SK-N-SH (cell line): Measurements from ENCODE around the gene CCL16. TPM values are rescaled to one million over a fixed set of nuclear protein-coding genes. Genes with fewer than 3 reads are reported as not detected.

Source experiments
- CTCF ChIA-PET: fragments of 300-600, 350-600 bp; formaldehyde crosslinking; extraction: SDS; loops from one replicate; lab custom pipeline; 2021; lab: Yijun Ruan, JAX
- POLR2A ChIA-PET: fragments of 350-600 bp; sonication (Branson Sonifier 250); formaldehyde crosslinking; extraction: SDS; loops from one replicate; lab custom pipeline; 2020; ENCODE audit warnings: antibody characterized with exemption, inconsistent platforms; lab: Yijun Ruan, JAX
- DNase-seq: peaks from one replicate; pipeline ENCODE4 v3.0.0; 2012
- H2AFZ ChIP-seq: fragments of 200-600 bp; sonication (generic); 2 replicates; pipeline ENCODE4 v1.8.1; 2016; ENCODE audit warnings: antibody characterized with exemption, mild to moderate bottlenecking, low read depth
- H3F3A ChIP-seq: fragments of 200-600 bp; sonication (generic); replicated peaks from 2 replicates; pipeline ENCODE3; 2016; ENCODE audit warnings: antibody characterized with exemption, mild to moderate bottlenecking; ENCODE audit not compliant: insufficient read depth
- H3K27ac ChIP-seq, 2 experiments: fragments of 200-500 bp in 1 of 2; fragments of 200-600 bp in 1 of 2; sonication (Bioruptor generic) in 1 of 2; sonication (generic), shearing (Covaris generic) in 1 of 2; 2 replicates each; pipeline versions ENCODE4 v1.5.1 to v1.6.1; 2014 to 2016; ENCODE audit warnings: low read depth in 2 of 2, inconsistent platforms in 1 of 2, low read length in 1 of 2, mild to moderate bottlenecking in 1 of 2, mixed read lengths in 1 of 2
- H3K27me3 ChIP-seq: fragments of 200-600 bp; sonication (generic), shearing (Covaris generic); 2 replicates; pipeline ENCODE4 v1.6.1; 2016; ENCODE audit warnings: mixed run types; ENCODE audit not compliant: insufficient read depth
- H3K36me3 ChIP-seq, 2 experiments: fragments of 200-500 bp in 1 of 2; fragments of 200-600 bp in 1 of 2; sonication (Bioruptor generic) in 1 of 2; sonication (generic) in 1 of 2; replicated peaks in 1 of 2; 2 replicates each; pipeline versions ENCODE3 to v1.5.1; 2014 to 2016; ENCODE audit warnings: low read length in 1 of 2, mild to moderate bottlenecking in 1 of 2; ENCODE audit not compliant: insufficient read depth in 2 of 2, control insufficient read depth in 1 of 2
- H3K4me1 ChIP-seq, 2 experiments: fragments of 200-500 bp in 1 of 2; fragments of 200-600 bp in 1 of 2; sonication (Bioruptor generic) in 1 of 2; sonication (generic), shearing (Covaris generic) in 1 of 2; 2 replicates each; pipeline versions ENCODE4 v1.5.1 to v1.6.1; 2014 to 2016; ENCODE audit warnings: low read depth in 1 of 2, low read length in 1 of 2, mixed run types in 1 of 2; ENCODE audit not compliant: insufficient read depth in 2 of 2, control insufficient read depth in 1 of 2
- H3K4me2 ChIP-seq: fragments of 200-600 bp; sonication (generic), shearing (Covaris generic); 2 replicates; pipeline ENCODE4 v1.6.1; 2017; ENCODE audit warnings: mixed run types
- H3K4me3 ChIP-seq, 2 experiments: fragments of 200-500 bp in 1 of 2; fragments of 200-600 bp in 1 of 2; sonication (Bioruptor generic) in 1 of 2; sonication (generic), shearing (Covaris generic) in 1 of 2; 2 replicates each; pipeline versions ENCODE4 v1.5.1 to v1.8.1; 2014 to 2016; ENCODE audit warnings: low read depth in 2 of 2, inconsistent platforms in 1 of 2, low read length in 1 of 2, mild to moderate bottlenecking in 1 of 2, mixed read lengths in 1 of 2, moderate library complexity in 1 of 2
- H3K79me2 ChIP-seq: fragments of 200-600 bp; sonication (generic); 2 replicates; pipeline ENCODE4 v1.8.1; 2017; ENCODE audit warnings: mild to moderate bottlenecking; ENCODE audit not compliant: insufficient read depth
- H3K9ac ChIP-seq: fragments of 200-600 bp; sonication (generic); 2 replicates; pipeline ENCODE4 v1.6.1; 2017; ENCODE audit warnings: mixed run types
- H3K9me2 ChIP-seq: fragments of 200-600 bp; sonication (generic); 2 replicates; pipeline ENCODE4 v1.6.1; 2017; ENCODE audit warnings: mixed run types
- H3K9me3 ChIP-seq: fragments of 200-600 bp; sonication (generic); 2 replicates; pipeline ENCODE4 v1.6.1; 2017; ENCODE audit warnings: mixed run types, mild to moderate bottlenecking, moderate library complexity
- H4K20me1 ChIP-seq: fragments of 200-600 bp; sonication (generic); 2 replicates; pipeline ENCODE4 v1.6.1; 2017; ENCODE audit warnings: mild to moderate bottlenecking, mixed run types; ENCODE audit not compliant: insufficient read depth
- CTCF ChIP-seq: fragments of 200-600 bp; sonication (generic); IDR thresholded peaks from 2 replicates; pipeline ENCODE4 v1.6.1; 2017; ENCODE audit warnings: antibody characterized with exemption, mild to moderate bottlenecking, moderate library complexity
- ELF1 ChIP-seq: IDR thresholded peaks from 2 replicates; pipeline ENCODE4 v1.4.0; 2012
- EP300 ChIP-seq, 2 experiments: IDR thresholded peaks; 2 replicates each; pipeline versions ENCODE4 v1.4.0 to v1.6.1; 2012; ENCODE audit warnings: borderline replicate concordance in 1 of 2, low read depth in 1 of 2, low read length in 1 of 2
- FOXJ3 ChIP-seq: sonication (generic); formaldehyde crosslinking; IDR thresholded peaks from 2 replicates; pipeline ENCODE4 v1.5.1; 2020; ENCODE audit warnings: mild to moderate bottlenecking, missing genetic modification reagents
- MAX ChIP-seq: IDR thresholded peaks from 2 replicates; pipeline ENCODE4 v1.4.0; 2012; ENCODE audit warnings: low read depth
- NFIC ChIP-seq: IDR thresholded peaks from 2 replicates; pipeline ENCODE4 v1.4.0; 2012; ENCODE audit warnings: borderline replicate concordance
- PBX3 ChIP-seq: IDR thresholded peaks from 2 replicates; pipeline ENCODE4; 2012
- POLR2AphosphoS5 ChIP-seq: IDR thresholded peaks from 2 replicates; pipeline ENCODE4 v1.6.1; 2012; ENCODE audit warnings: low read depth, low read length
- RFX5 ChIP-seq: IDR thresholded peaks from 2 replicates; pipeline ENCODE4 v1.6.1; 2012; ENCODE audit warnings: mild to moderate bottlenecking, improper control_type of control experiment, low read length
- SMC3 ChIP-seq: IDR thresholded peaks from 2 replicates; pipeline ENCODE4 v1.6.1; 2012; ENCODE audit warnings: low read depth, low read length, improper control_type of control experiment
- WGBS: methylation state at CpG from one replicate; pipeline ENCODE4 v1.1.6; 2017; ENCODE audit warnings: low lambda C conversion rate; 5-methylcytosine and 5-hydroxymethylcytosine counted together
- polyA plus RNA-seq, 3 experiments: library from polyadenylated mRNA; depleted of rRNA; stranded (reverse); fragments of >200 nt; gene quantifications; 2 replicates each; pipeline ENCODE4 v1.2.3, GENCODE V29; 2012

The CCL16 gene
- not detected in 2 replicates for polyA plus RNA-seq (2012; rRNA removed)
- not detected in 2 replicates for polyA plus RNA-seq (2012; cell fraction: cytosol; rRNA removed)
- not detected in 2 replicates for polyA plus RNA-seq (2012; cell fraction: nucleus; rRNA removed)

- H4K20me1 ChIP-seq, result no peaks in the 10 kb centered on the region
- no peak within 1 kb of the TSS for H3K27ac ChIP-seq
- H3K4me1 ChIP-seq, result no peaks in the 10 kb centered on the region
- H3F3A ChIP-seq, result no peaks in the 10 kb centered on the region
- no peak within 1 kb of the TSS for H2AFZ ChIP-seq
- peaks cover 48% of the 10 kb centered on the region; the same call in 1 of the 2 replicates for H3K27me3 ChIP-seq
- H3K9me3 ChIP-seq, result no peaks in the 10 kb centered on the region
- no peak within 1 kb of the TSS for H3K4me3 ChIP-seq
- CTCF ChIA-PET, result interaction anchor here (0.8 to 2.3 kb wide), 4 partner anchors 12 to 311 kb away, joined by 3 to 7 read pairs (median 4); no protein-coding TSS in a partner anchor
- DNase-seq, result no peak
- WGBS, result 29% methylated on average over 12 of the region's 12 CpGs
- H3K9ac ChIP-seq, result no peak within 1 kb of the TSS
- no peak within 1 kb of the TSS for H3K4me2 ChIP-seq
- no peaks in the 10 kb centered on the region for H3K79me2 ChIP-seq
- POLR2A ChIA-PET, result no interaction called here
- H3K9me2 ChIP-seq, result no peaks in the 10 kb centered on the region
- TF ChIP-seq SMC3, result no peak
- no peak for TF ChIP-seq FOXJ3
- TF ChIP-seq NFIC, result no peak
- no peak for TF ChIP-seq MAX
- TF ChIP-seq CTCF, result no peak
- H3K36me3 ChIP-seq, result no peaks in the 10 kb centered on the region
Measured at GRCh38 chr17:35981246-35981645, at the start of gene CCL16. CCL16 (minus strand) TSS chr17:35981497; CDS start chr17:35981420, 77 bp downstream.

GRCh38 chr17:36030956-36031355 lies 49.7 kb upstream of the CCL16 start:
- Histone ChIP-seq H3K27ac (no peak overlapping the region), H3K9me2 (no peaks in the 10 kb centered on the region), H2AFZ (no peak overlapping the region)
- CTCF ChIA-PET, result no interaction called here
- no peak for TF ChIP-seq POLR2AphosphoS5
- no peak for TF ChIP-seq PBX3
- no peak for TF ChIP-seq MAX
- no peak for TF ChIP-seq FOXJ3
- TF ChIP-seq ELF1, result no peak
- TF ChIP-seq EP300 (IDR thresholded peaks at IDR 0.05; ENCODE audit: borderline replicate concordance in 1 of 2, low read depth in 1 of 2, low read length in 1 of 2), result no peak
- no peak for TF ChIP-seq RFX5
- TF ChIP-seq, all 33 proteins: peak for 0
- Histone ChIP-seq H3K4me2 (no peak overlapping the region), H3F3A (no peaks in the 10 kb centered on the region), H3K36me3 (no peaks in the 10 kb centered on the region), H3K9ac (no peak overlapping the region), H4K20me1 (no peaks in the 10 kb centered on the region), H3K9me3 (no peaks in the 10 kb centered on the region), H3K4me1 (no peaks in the 10 kb centered on the region), H3K27me3 (no peaks in the 10 kb centered on the region; the same call in 1 of the 2 replicates), H3K4me3 (no peak overlapping the region), H3K79me2 (no peaks in the 10 kb centered on the region)
- POLR2A ChIA-PET, result no interaction called here
- WGBS, result 3% methylated on average over 1 of the region's 1 CpG
- no peak for DNase-seq
